Measurements from ENCODE around the gene EGFL8.
"Not testable (repeated sequence)": the region's sequence is repeated elsewhere in the genome, so short reads cannot be mapped to it uniquely, and the experiment has no call there.

Gene EGFL8

GRCh38 chr6:32164295-32164694 lies at the start of gene EGFL8:
Gene EGFL8, plus strand, starts transcription at chr6:32164595. Its CDS starts 1,571 bp downstream, at chr6:32166166.
- DNase-seq (ENCODE audit: low read depth in 1 of 2, low spot score in 1 of 2) = no peak

DNA sequence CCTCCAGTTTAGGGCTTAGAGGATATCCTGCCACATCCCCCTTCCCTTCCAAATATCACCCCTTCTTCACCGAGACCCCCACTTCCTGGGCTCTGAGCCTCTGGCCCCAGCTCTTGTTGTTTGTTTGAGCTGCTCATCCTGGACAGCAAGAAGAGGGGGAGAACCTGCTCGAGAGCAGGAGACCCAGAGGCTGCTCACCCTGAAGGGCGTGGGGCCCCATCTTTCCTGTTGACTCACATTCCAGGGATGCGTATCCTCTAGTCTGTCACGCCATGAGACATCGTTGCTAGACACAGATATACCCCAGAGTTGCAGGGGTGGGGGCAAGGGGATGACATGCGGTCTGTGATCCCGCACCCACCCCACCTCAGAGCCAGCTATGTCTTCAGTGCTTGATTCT lies 49.6 kb upstream of the EGFL8 start:
- no peak for DNase-seq (ENCODE audit: low read depth in 1 of 2, low spot score in 1 of 2)

DNA sequence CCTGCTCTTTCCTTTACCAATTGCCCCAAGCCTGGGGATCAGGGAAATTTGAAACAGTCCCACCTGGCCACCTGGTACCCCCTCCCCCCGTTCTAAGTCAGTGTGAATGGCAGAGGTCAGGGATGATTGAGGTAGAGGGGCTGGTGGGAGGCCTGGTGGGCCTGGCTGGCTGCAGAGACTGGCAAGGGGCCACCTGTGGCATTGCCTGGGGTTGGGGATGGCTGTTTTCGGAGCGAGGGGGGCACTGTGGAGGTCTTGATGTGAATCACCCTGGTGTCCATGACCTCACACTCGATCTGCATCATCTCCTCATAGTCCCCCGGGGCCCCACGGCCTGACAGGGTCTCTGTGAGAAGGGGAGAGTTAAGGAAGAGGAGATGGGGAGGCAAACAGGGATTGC lies 48.8 kb upstream of the EGFL8 start:
- DNase-seq (ENCODE audit: low read depth in 1 of 2, low spot score in 1 of 2) = no peak

DNA sequence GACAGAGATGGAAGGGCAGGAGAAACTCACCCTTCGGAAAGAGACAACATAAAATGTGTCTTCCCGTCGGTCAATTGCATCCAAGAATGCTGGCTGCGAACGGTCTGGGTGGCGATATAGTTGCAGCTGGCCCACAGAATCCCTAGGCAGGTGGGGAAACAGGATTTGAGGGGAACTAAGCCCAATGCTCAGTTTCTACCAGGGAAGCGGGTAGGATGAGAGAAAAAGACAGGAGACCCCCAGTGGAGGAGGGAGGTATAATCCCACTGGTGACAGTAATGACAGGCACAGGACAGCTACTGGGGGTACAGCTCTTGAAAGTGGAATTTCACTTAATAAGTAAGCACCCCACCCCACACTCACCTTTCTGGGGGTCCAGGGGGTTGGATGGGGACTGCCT lies 47.7 kb upstream of the EGFL8 start:
- no peak for DNase-seq (ENCODE audit: low read depth in 1 of 2, low spot score in 1 of 2)

GRCh38 chr6:32117461-32117860 lies 46.9 kb upstream of the EGFL8 start:
- DNase-seq (ENCODE audit: low read depth in 1 of 2, low spot score in 1 of 2) = no peak

- DNase-seq (ENCODE audit: low read depth in 1 of 2, low spot score in 1 of 2) = peak; percentile 30 to 49
These were observed 45.4 kb upstream of the EGFL8 start for GRCh38 chr6:32118782-32119628.

DNA sequence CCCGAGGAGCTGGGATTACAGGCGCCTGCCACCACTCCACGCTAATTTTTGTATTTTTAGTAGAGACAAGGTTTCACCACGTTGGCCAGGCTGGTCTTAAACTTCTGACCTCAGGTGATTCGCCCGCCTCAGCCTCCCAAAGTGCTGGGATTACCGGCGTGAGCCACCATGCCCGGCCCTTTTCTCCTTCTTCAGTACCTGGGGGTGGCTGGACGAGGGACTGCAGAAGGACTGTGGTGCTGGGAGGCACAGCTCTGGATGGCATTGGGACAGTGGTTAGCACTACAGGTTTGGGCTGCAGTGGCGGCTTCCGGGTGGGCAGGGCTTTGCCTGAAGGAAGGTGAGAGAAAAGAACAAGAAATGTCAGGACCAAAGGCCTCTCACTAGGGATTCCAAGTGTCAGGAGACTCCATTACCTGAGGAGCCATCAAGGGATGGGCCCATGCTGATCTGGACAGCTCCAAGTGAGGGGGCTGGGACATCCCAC lies 43.8 kb upstream of the EGFL8 start:
- no peak for DNase-seq (ENCODE audit: low read depth in 1 of 2, low spot score in 1 of 2)

DNA sequence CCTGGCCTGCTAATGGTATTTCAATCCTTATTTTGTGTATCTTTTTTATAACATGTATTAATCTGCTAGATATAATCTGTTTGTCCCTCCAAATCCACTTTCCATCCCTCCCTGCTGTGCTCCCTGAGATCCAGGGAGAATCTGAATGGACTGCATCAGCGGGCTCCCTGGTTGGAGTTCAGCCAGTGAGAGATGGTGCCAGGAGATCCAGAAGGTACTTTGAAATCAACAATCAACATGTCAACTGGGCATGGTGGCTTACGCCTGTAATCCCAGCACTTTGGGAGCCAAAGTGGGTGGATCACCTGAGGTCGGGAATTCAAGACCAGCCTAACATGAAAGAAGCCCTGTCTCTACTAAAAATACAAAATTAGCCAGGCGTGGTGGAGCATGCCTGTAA lies 40.7 kb upstream of the EGFL8 start:
- DNase-seq (ENCODE audit: low read depth in 1 of 2, low spot score in 1 of 2) = no peak

- no peak for DNase-seq (ENCODE audit: low read depth in 1 of 2, low spot score in 1 of 2)
These were observed 37.5 kb upstream of the EGFL8 start for GRCh38 chr6:32126880-32127279.

DNA sequence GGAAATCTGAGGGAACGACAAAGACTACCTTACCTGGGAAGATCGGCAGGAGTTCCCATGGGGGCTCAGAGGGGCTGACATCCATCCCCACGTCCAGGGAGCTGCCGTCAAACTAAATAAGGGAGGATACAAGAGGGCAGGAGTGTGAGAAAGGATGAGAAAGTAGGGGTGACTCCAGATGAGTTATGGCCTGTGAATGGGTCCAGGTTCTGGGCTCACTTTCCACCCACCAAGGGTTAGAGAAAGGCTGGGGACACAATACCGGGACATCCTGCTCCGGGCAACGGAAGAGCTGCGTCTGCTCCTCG lies 37.0 kb upstream of the EGFL8 start:
- no peak for DNase-seq (ENCODE audit: low read depth in 1 of 2, low spot score in 1 of 2)

DNA sequence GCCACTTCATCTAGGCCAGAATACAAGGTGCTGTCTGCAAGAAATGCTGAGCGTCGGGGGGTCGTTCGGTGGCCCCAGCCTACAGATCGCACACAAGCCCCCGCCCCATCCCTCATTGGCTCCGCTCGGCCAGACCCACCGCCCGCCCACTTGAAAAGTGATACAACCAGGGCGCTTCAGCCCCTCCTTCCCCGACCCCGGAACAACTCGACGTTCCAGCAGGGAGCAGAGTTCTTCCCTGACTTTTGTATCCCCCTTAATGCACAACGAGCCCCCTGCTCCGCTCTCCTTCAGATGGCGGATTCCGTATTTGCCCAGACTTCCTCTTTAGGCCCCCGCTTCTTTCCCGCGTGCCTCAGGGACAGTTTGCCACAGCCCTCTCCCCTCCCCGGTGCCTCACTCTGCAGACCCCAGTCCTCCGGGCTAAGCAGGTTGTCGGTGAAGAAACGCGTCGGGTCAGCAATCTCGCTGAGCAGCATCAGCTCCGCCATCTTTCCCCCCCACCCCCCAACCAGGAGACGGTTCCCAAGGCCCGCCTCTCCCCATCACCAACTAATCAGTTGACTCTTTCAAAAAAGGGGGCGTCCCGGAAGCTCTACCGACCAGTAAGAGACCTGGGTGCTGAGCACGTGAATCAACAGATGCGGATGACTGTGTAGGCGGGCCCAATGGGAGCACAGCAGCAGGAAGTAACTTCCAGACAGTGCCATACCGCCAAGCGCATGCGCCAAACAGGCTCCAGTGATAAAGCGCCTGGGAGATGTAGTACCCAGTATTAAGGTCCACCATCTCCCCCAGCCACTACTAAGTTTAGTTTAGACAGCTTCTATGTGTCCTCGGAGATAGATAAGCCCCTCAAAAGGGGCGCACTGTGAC lies 36.4 kb upstream of the EGFL8 start, which contains the start of gene ATF6B:
TSS of gene ATF6B (minus strand) at position 530 of the 876 bp plus-strand sequence. CDS start at position 491, 39 bp downstream.
- DNase-seq (ENCODE audit: low read depth in 1 of 2, low spot score in 1 of 2) = peak; percentile 89 to 95

DNA sequence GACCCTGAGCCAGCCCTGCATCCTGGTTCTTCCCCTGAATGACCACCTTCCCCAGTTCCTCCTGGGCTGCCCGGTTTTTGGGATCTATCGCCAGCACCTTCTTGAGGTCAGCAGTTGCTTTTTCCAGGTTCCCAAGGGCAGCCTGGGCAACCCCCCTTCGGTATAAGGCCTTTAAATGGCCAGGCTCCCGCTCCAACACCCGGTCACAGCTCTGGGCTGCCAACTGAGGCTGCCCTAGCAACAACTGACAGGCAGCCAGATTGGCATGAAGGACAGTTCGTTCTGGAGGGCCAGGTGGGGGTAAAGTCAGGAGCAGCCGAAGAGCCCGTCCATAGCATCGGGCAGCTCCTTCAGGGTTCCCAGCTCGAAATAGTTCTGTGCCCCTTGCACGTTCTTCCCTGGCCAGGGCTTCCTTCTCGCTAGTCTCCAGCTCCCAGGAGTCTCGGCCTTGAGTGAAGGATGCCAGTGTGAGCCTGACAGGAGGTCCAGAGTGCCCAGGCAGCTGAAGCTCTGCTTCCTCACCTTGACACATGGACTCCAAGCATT lies 35.6 kb upstream of the EGFL8 start:
- DNase-seq (ENCODE audit: low read depth in 1 of 2, low spot score in 1 of 2) = no peak

- DNase-seq (ENCODE audit: low read depth in 1 of 2, low spot score in 1 of 2) = no peak
These were observed 34.9 kb upstream of the EGFL8 start for GRCh38 chr6:32129297-32130088.

GRCh38 chr6:32131439-32131948 lies 32.9 kb upstream of the EGFL8 start:
- no peak for DNase-seq (ENCODE audit: low read depth in 1 of 2, low spot score in 1 of 2)

DNA sequence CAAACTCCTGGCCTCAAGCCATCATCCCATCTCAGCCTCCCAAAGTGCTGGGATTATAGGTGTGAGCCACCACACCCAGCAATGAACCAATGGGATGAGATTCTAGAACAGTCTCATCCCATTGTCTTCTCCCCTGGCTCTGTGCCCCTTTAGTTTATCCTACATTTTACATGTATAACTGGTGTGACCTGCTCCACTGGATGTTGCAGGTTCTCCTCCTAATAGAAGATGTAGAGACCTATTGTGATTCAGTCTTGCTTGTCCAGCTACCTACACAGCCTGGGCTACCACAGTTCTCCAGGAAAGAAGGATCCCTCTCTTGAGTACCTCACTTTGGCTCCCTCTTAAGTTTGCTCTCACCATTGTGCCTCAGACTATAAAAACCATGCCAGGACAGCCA lies 32.3 kb upstream of the EGFL8 start:
- DNase-seq (ENCODE audit: low read depth in 1 of 2, low spot score in 1 of 2) = no peak

- no peak for DNase-seq (ENCODE audit: low read depth in 1 of 2, low spot score in 1 of 2)
These were observed 30.6 kb upstream of the EGFL8 start for GRCh38 chr6:32133786-32134185.

- DNase-seq (ENCODE audit: low read depth in 1 of 2, low spot score in 1 of 2) = no peak
These were observed 26.9 kb upstream of the EGFL8 start for GRCh38 chr6:32137454-32137853.

DNA sequence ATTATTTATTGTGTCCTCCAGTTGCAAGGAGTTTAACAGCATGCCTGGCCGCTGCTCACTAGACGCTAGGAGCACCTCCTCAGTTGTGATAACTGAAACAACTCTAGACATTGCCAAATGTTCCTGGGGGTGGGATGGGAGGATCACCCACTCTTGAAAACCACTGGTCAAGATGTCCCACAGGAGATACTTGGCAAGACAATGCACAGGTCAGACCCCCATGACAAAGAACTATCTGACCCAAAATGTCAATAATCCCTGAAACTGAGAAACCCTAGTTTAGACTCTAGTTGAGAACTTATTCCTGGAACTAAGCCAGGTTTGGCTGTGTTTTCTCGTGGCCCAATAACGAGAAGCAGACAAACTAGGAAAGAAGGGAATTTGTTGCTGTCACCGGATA lies 24.8 kb upstream of the EGFL8 start:
- no peak for DNase-seq (ENCODE audit: low read depth in 1 of 2, low spot score in 1 of 2)

- no peak for DNase-seq (ENCODE audit: low read depth in 1 of 2, low spot score in 1 of 2)
These were observed 23.9 kb upstream of the EGFL8 start for GRCh38 chr6:32140420-32141046.

DNA sequence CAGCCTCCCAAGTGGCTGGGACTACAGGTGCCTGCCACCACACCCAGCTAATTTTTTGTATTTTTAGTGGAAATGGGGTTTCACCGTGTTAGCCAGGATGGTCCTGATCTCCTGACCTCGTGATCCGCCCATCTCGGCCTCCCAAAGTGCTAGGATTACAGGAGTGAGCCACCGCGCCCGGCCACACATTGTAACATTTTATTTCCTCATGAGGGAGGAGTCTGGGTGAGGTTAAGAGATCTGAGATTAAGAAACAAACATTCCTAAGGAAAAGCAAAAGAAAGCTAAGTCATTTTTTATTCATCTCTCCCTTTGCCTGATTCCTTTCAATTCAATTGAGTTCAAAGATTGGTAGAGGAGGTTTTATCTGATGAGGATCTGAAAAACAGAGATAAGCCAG lies 20.2 kb upstream of the EGFL8 start:
- not testable (repeated sequence) for DNase-seq (ENCODE audit: low read depth in 1 of 2, low spot score in 1 of 2)

All from activated T-helper 1 cell treated with anti-CD3 and anti-CD28 coated beads, Interleukin-2, amount 50 U/mL, for 16 hours (primary cell).